Heart left ventricle (tissue), 16 donors: ENCODE results near the gene TOLLIP. TPM values are rescaled to one million over a fixed set of nuclear protein-coding genes. Genes with fewer than 3 reads are reported as not detected.

Source experiments
- ATAC-seq, 4 donors: fragments of 200-7000 bp; cut with Tn5 transposase; one replicate each; pipeline ENCODE4 v1.9.1; 2020 to 2022; ENCODE audit warnings: moderate library complexity in 4 of 4, mild to moderate bottlenecking in 3 of 4, moderate number of reproducible peaks in 1 of 4
- DNase-seq, 5 donors: peaks; one replicate each; pipeline ENCODE4 v3.0.0-alpha.2; 2020
- H3K27ac ChIP-seq, 12 donors: fragments of 200-600 bp; sonication (generic) in 4 of 12; one replicate each; pipeline versions ENCODE4 v1.5.0 to v1.8.0; 2016 to 2022; ENCODE audit warnings: mild to moderate bottlenecking in 2 of 12
- H3K27me3 ChIP-seq, 9 donors: fragments of 200-600 bp; sonication (generic) in 2 of 9; one replicate each; pipeline versions ENCODE4 v1.5.1 to v1.8.0; 2016 to 2022; ENCODE audit warnings: mild to moderate bottlenecking in 3 of 9
- H3K36me3 ChIP-seq, 9 donors: fragments of 200-600 bp; sonication (generic) in 2 of 9; one replicate each; pipeline versions ENCODE4 v1.5.0 to v1.8.0; 2018 to 2022; ENCODE audit warnings: mild to moderate bottlenecking in 2 of 9
- H3K4me1 ChIP-seq, 12 donors: fragments of 200-600 bp; sonication (generic) in 4 of 12; one replicate each; pipeline versions ENCODE4 v1.5.0 to v1.8.0; 2016 to 2022; ENCODE audit warnings: mild to moderate bottlenecking in 3 of 12
- H3K4me3 ChIP-seq, 12 donors: fragments of 200-600 bp; sonication (generic) in 4 of 12; one replicate each; pipeline versions ENCODE4 v1.5.0 to v1.8.0; 2017 to 2022; ENCODE audit warnings: mild to moderate bottlenecking in 9 of 12, moderate library complexity in 4 of 12
- H3K9me3 ChIP-seq, 12 donors: fragments of 200-600 bp; sonication (generic) in 4 of 12; one replicate each; pipeline versions ENCODE4 v1.5.0 to v1.8.0; 2016 to 2022; ENCODE audit warnings: mild to moderate bottlenecking in 1 of 12
- POLR2A ChIP-seq, 2 donors: fragments of 450-650 bp; IDR thresholded peaks; one replicate each; pipeline ENCODE4 v1.6.1; 2017; ENCODE audit warnings: antibody characterized with exemption in 2 of 2, mild to moderate bottlenecking in 2 of 2, moderate library complexity in 2 of 2
- WGBS, 4 donors: extraction: QIAGEN DNeasy Blood & Tissue Kit in 2 of 4; methylation state at CpG; one replicate each; pipeline versions ENCODE4 v1.1.5 to v1.1.7; 2013 to 2018; 5-methylcytosine and 5-hydroxymethylcytosine counted together
- intact Hi-C, 10 donors: fragments of 100-400 bp; cut with DNase I; formaldehyde crosslinking; loops; one replicate each; pipeline versions ENCODE4 v1.11.1 to v1.14.2; 2022
- polyA plus RNA-seq, 2 donors: library from polyadenylated mRNA; stranded (reverse); fragments of 200-250 nt; gene quantifications; one replicate each; pipeline ENCODE4 v1.2.3, GENCODE V29; 2013
- total RNA-seq, 9 donors: library from RNA; depleted of rRNA in 2 of 9; stranded (reverse); fragments of >200 nt in 2 of 9; fragmentation: NEBNext Ultra II Directional in 3 of 9; extraction: Animal tissue kit (Norgen Biotek cat#: 25700) in 3 of 9; gene quantifications; one replicate each; pipeline versions ENCODE4 v1.1.0 to v1.2.4, GENCODE V29; 2016 to 2023
- TF ChIP-seq, protein P1 (sequence below), 12 donors: fragments of 200-600 bp; sonication (generic) in 4 of 12; IDR thresholded peaks; one replicate each; pipeline versions ENCODE4 v1.5.0 to v1.8.0; 2018 to 2022; ENCODE audit warnings: antibody characterized with exemption in 12 of 12, mild to moderate bottlenecking in 5 of 12
- donor health status: ischemic (EF 13 %, LVEDD 7.1; RV severe dilation, severe dysfunction).
- donor health status: healthy with polysubstance abuse.
- donor health status: DM: no; HTN: yes; CAD: no.
- donor health status: DM: no; HTN: no; CAD: no.
- donor health status: ischemic (EF 25% LVEDD 6.9; RV normal size, moderate dysfunction).
- donor health status: ischemic (EF 25% LVEDD 5.7; RV mildly dilated, moderate dysfunction).
- donor health status: healthy.
- donor health status: DM: yes; HTN: yes; CAD: no.
- donor health status: ischemic (EF 35%, LVEDD 5.7; RV mildly dilated, moderate dysfunction).
- donor health status: nonischemic (EF 11% LVEDD 7.7; RV severe dilation, severe dysfunction).
- donor health status: DM: yes; HTN: yes; CAD: no.
- donor health status: PGD.
- donor health status: ischemic (EF 29% LVEDD 5.4; RV normal size, mild dysfunction).
- donor health status: nonischemic (EF 23%, LVEDD 6.1; RV moderate dilation, normal function).

TOLLIP gene
- total and polyA plus RNA-seq, 11 donors = 27.4 to 57.2 (median 44.9) TPM

GRCh38 chr11:1236316-1237127 lies 72.9 kb downstream of the TOLLIP start:
- Histone ChIP-seq H3K36me3 (no peaks in the 10 kb centered on the region), H3K27ac (no peak overlapping the region), H3K4me1 (no peaks in the 10 kb centered on the region), H3K9me3 (no peaks in the 10 kb centered on the region), H3K27me3 (peaks cover 0 to 8% (median 0%) of the 10 kb centered on the region in 9 donors), H3K4me3 (no peak overlapping the region)
- WGBS, 4 donors = 83 to 88% (median 85%) methylated on average over 23 to 37 of the region's 37 CpGs
- intact Hi-C loops = no loop called here
- DNase-seq (peak in 3 of 5 donors; percentile 14 to 51 (median 20)), ATAC-seq (no peak)
- no peak for TF ChIP-seq POLR2A (IDR thresholded peaks at IDR 0.05)

DNA sequence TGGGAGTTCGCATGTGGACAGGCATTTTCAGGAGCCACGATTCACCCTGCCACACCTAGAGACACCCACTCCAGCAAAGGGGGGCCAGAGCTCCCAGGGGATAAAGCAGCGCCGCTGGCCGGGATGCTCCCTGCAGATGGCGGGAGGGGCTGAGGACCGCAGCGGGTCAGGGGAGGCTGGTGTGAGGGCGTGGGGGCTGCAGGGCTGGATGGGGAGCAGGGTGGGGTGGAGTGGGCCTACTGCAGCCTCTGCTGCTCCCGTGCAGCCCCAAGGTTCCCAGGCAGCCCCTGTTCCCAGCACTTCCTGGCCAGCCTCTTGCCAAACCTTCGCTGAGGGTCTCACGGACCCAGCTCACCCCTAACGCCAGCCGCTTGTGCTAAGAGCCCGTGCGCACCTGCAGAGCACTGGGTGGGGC lies 73.5 kb downstream of the TOLLIP start:
- peak in 2 of 5 donors; percentile 13 to 43 for DNase-seq
- no peak for TF ChIP-seq POLR2A (IDR thresholded peaks at IDR 0.05)
- TF ChIP-seq, protein P1, sequence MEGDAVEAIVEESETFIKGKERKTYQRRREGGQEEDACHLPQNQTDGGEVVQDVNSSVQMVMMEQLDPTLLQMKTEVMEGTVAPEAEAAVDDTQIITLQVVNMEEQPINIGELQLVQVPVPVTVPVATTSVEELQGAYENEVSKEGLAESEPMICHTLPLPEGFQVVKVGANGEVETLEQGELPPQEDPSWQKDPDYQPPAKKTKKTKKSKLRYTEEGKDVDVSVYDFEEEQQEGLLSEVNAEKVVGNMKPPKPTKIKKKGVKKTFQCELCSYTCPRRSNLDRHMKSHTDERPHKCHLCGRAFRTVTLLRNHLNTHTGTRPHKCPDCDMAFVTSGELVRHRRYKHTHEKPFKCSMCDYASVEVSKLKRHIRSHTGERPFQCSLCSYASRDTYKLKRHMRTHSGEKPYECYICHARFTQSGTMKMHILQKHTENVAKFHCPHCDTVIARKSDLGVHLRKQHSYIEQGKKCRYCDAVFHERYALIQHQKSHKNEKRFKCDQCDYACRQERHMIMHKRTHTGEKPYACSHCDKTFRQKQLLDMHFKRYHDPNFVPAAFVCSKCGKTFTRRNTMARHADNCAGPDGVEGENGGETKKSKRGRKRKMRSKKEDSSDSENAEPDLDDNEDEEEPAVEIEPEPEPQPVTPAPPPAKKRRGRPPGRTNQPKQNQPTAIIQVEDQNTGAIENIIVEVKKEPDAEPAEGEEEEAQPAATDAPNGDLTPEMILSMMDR (IDR thresholded peaks at IDR 0.05) = no peak

GRCh38 chr11:1235306-1235900 lies 74.0 kb downstream of the TOLLIP start:
- Histone ChIP-seq H3K4me3 (no peak overlapping the region), H3K36me3 (no peaks in the 10 kb centered on the region), H3K9me3 (no peaks in the 10 kb centered on the region), H3K27ac (no peak overlapping the region), H3K27me3 (peaks cover 0 to 18% (median 2%) of the 10 kb centered on the region in 9 donors), H3K4me1 (no peaks in the 10 kb centered on the region)
- DNase-seq (peak in 3 of 5 donors; percentile 17 to 37 (median 18)), ATAC-seq (no peak)
- intact Hi-C loops = no loop called here
- 61 to 72% (median 63%) methylated on average over 18 to 23 of the region's 23 CpGs for WGBS, 4 donors
- no peak for TF ChIP-seq POLR2A (IDR thresholded peaks at IDR 0.05)
- TF ChIP-seq, protein P1 (IDR thresholded peaks at IDR 0.05) = no peak

More for the DNA sequence above, 73.5 kb downstream of the TOLLIP start:
- no peaks in the 10 kb centered on the region for H3K9me3 ChIP-seq
- ATAC-seq = no peak
- no peaks in the 10 kb centered on the region for H3K4me1 ChIP-seq
- no peak overlapping the region for H3K4me3 ChIP-seq
- no peak overlapping the region for H3K27ac ChIP-seq
- intact Hi-C loops = no loop called here
- WGBS, 4 donors = 63 to 72% (median 66%) methylated on average over 13 to 16 of the region's 16 CpGs
- peaks cover 0 to 14% (median 0%) of the 10 kb centered on the region in 9 donors for H3K27me3 ChIP-seq
- H3K36me3 ChIP-seq = no peaks in the 10 kb centered on the region

DNA sequence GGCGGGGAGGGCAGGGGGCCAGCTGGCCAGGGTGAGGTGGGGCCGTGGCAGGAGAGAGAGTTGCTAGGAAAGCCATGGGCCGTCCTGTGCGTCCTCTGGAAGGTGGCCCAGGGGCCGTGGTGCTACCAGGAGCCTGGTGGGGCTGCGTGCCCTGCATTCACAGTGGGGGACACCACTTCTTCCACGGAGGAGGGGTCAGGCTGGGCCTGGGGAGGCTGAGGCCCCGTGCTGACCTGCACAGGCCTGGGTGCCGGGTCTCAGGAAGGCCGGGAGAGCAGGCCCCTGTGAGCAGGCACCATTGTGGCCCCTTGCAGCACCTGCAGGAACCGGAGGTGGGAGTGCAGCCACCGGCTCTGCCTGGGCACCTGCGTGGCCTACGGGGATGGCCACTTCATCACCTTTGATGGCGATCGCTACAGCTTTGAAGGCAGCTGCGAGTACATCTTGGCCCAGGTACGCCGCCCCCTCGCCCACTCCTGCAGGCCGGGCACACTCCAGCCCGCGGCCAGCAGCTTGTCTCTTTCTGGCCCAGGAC lies 74.6 kb downstream of the TOLLIP start:
- no peak overlapping the region for H3K27ac ChIP-seq
- H3K36me3 ChIP-seq = no peaks in the 10 kb centered on the region
- H3K27me3 ChIP-seq = peaks cover 0 to 24% (median 5%) of the 10 kb centered on the region in 9 donors
- no peaks in the 10 kb centered on the region for H3K9me3 ChIP-seq
- intact Hi-C loops = no loop called here
- 82 to 85% (median 84%) methylated on average over 17 to 23 of the region's 23 CpGs for WGBS, 4 donors
- no peaks in the 10 kb centered on the region for H3K4me1 ChIP-seq
- TF ChIP-seq POLR2A (IDR thresholded peaks at IDR 0.05) = no peak
- TF ChIP-seq, protein P1 (IDR thresholded peaks at IDR 0.05) = no peak
- peak in 3 of 5 donors; percentile 18 to 52 (median 22) for DNase-seq
- no peak for ATAC-seq
- no peak overlapping the region for H3K4me3 ChIP-seq
